NCI-H1417 (cell line): ENCODE measurements around the gene PTK6.

Experiments
- DNase-seq, 3 experiments: peaks; one replicate each; lab custom pipeline; 2025; lab: John Stamatoyannopoulos, UW

Gene PTK6

GRCh38 chr20:63507083-63507743, 30.0 kb downstream of the PTK6 start:
- DNase-seq: no peak

GRCh38 chr20:63505723-63506122, 31.5 kb downstream of the PTK6 start:
- no peak for DNase-seq

DNA sequence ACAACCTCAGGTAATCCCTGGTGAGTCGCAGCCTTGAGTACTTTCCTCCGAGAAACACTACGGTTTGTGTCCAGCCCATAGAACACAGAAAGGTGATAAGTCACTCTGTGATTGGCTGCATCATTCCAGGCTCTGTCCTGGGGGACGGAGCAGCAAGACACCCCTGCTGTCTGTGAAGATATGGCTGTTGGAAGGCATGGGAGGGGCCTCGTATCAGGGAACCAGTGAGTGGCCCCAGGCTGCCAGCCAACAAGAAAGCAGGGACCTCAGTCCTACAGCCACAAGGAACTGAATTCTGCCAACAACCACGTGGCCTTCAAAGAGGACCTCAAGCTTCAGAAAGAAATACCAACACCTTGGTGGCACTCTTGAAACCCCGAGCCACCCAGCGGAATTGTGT, 31.9 kb downstream of the PTK6 start:
- DNase-seq: no peak

GRCh38 chr20:63504642-63505041, 32.5 kb downstream of the PTK6 start:
- DNase-seq: no peak

GRCh38 chr20:63503524-63503923, 33.7 kb downstream of the PTK6 start:
- peak in 2 of 3 experiments; percentile 46 to 75 for DNase-seq

DNA sequence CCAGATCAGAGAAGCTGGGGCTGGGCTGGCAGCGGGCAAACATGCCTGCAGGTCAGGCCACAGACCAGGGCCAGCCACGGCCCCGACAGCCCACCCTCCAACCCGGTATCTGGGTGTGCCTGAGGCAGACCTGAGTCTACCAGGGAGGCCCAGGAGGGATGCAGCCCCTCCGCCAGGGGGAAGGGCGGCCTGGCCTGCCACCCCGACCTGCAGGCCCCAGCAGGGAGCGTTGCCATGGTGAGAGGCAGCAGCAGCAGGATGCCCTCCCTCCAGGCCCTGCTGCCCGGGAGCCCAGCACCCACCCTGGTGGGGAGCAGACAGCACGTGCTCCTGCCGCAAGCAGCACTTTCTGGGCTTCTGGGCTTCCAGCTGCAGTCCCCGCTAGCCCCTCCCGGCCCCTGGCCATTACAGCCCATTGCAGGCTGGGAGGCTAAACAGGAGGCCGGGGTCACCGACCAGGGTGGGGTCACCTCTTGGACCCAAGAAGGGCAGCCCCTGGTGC, 34.5 kb downstream of the PTK6 start:
- DNase-seq: peak in 2 of 3 experiments; percentile 98

- DNase-seq: peak; percentile 90 to 99 (median 98)
Observed at GRCh38 chr20:63501818-63502670, 35.1 kb downstream of the PTK6 start.

GRCh38 chr20:63500902-63501817, 36.0 kb downstream of the PTK6 start:
- DNase-seq: peak in 2 of 3 experiments; percentile 84 to 88

- peak in 2 of 3 experiments; percentile 65 to 67 for DNase-seq
Observed at GRCh38 chr20:63500151-63500901, 36.9 kb downstream of the PTK6 start.

GRCh38 chr20:63499338-63499969, 37.7 kb downstream of the PTK6 start:
- peak; percentile 62 to 86 (median 82) for DNase-seq

GRCh38 chr20:63498960-63499337, 38.2 kb downstream of the PTK6 start, which contains the start of gene EEF1A2:
EEF1A2 (minus strand) TSS chr20:63499083; CDS start chr20:63497763, 1,320 bp downstream.
- DNase-seq: peak; percentile 62 to 86 (median 82)

GRCh38 chr20:63497946-63498935, 38.9 kb downstream of the PTK6 start:
- peak in 2 of 3 experiments; percentile 66 to 71 for DNase-seq

GRCh38 chr20:63497138-63497945, 39.8 kb downstream of the PTK6 start:
- no peak for DNase-seq

- DNase-seq: no peak
Observed at GRCh38 chr20:63496596-63497120, 40.5 kb downstream of the PTK6 start.

DNA sequence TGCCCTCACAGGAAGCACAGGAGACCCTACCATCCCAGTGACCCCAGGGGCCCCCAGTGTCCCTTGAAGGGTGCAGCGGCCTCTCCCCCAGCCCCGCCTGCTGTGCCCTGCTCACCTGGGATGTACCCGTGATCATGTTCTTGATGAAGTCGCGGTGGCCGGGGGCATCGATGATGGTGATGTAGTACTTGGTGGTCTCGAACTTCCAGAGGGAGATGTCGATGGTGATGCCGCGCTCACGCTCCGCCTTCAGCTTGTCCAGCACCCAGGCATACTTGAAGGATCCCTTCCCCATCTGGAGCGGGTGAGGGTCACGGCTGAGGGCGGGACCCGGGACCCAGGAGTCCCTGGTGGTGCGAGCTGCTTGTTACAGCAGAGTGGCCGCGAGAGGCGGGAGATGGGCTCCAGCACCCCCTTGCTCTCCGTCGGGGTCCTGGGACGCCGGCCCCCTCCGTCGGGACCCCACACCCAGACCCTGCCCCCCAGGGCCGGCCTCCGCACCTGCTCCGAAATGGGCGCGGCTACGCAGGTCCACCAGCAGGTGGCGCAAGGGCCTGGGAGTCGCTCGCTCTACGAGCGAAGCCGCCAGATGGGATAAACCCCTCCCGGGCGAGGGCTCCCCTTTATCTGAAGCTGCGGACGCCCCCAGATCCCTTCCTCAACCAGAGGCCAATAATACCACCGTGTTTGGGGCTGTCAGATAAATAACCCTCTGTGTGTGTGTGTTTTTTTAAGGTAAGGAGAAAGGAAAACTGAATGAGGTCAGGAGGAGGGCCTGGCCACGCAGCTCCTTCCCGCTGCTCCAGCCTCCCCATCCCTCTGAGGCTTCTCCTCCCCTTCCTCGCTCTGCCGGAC, 41.2 kb downstream of the PTK6 start:
- peak; percentile 52 to 71 (median 59) for DNase-seq

DNA sequence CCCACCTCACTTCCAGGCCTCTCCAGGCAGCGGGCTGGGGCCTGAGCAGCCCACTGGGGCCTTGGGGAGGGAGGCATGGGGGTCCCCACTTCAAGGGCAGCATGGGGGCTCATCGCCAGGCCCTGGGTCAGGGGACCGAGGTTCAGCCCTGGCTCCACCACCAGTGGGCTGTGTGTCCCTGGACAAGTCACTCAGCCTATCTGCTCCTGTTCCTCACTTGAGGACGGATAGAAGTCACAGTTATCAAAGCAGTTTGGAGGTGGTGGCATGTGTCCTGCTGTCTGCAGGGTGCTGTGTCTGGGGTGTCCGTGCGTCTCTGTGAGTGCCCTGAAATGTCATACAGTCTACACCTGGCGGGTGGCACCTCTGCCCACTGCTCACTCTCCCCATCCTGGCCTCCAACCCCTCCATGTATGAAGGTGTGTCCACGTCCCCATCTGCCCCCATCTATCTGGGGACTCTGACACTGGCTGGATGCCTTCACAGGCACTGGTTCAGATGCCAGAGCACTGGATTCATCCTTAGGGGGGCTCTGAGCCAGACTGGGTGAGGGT, 41.9 kb downstream of the PTK6 start:
- DNase-seq: no peak
